Regular cardiac myocyte (primary cell): Measurements from ENCODE around the gene FGF2. TPM values are rescaled to one million over a fixed set of nuclear protein-coding genes. Genes with fewer than 3 reads are reported as not detected.

Experiments used
- total RNA-seq: library from RNA; depleted of rRNA; stranded (reverse); fragments of >200 nt; gene quantifications from 2 replicates; pipeline ENCODE4 v1.2.3, GENCODE V29; 2014

FGF2 gene
- 79.8 and 147 TPM in 2 replicates for total RNA-seq

DNA sequence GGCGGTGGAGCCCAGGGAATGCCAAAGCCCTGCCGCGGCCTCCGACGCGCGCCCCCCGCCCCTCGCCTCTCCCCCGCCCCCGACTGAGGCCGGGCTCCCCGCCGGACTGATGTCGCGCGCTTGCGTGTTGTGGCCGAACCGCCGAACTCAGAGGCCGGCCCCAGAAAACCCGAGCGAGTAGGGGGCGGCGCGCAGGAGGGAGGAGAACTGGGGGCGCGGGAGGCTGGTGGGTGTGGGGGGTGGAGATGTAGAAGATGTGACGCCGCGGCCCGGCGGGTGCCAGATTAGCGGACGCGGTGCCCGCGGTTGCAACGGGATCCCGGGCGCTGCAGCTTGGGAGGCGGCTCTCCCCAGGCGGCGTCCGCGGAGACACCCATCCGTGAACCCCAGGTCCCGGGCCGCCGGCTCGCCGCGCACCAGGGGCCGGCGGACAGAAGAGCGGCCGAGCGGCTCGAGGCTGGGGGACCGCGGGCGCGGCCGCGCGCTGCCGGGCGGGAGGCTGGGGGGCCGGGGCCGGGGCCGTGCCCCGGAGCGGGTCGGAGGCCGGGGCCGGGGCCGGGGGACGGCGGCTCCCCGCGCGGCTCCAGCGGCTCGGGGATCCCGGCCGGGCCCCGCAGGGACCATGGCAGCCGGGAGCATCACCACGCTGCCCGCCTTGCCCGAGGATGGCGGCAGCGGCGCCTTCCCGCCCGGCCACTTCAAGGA lies at the start of gene FGF2:
FGF2 (plus strand) TSS at position 279 of the 705 bp plus-strand sequence; CDS start at position 623, 344 bp downstream.

DNA sequence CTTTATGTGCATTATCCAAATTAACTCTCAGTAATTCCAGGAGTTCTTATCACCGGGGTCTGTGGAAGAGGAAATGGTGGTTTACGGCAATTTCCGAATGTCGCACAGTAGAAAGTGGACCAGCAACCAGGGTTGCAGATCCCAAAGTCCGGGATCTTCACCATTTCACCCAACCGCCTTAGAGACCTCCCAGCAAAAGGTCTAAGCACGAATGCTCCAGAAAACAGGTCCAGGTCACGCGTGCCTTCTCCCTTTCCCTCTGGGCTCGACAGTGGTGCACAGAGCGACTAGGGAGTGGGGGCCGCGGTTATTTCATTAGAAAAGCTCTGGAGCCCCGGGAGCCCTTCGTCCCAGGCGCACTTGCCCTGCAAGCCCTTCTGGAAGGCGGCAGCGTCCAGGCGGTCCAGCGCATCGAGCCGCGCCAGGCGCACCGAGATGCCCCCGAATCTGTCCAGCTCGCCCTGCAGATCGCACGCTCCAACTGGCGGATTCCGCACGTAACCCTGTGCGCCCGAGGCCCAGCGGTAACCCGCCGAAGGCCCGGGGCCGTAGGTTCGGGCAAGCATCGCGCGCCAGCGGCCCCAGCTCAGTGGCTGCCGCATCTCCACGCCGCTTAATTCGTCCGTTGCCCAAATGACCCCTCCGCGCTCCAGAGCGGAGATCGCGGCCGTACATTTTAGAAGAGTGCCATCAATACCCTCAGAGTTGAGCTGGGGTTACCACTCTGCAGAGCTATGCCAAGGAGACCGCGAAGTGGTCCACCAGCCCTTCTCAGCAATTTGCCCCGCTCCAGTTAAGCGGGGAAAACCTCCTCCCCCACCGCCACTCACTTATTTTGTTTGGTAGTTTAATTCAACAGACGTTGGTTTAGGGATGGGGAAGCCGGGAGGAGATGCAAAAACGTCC lies 95.6 kb downstream of the FGF2 start, which contains the start of gene NUDT6:
NUDT6 (minus strand) TSS at position 627 of the 906 bp plus-strand sequence; CDS start at position 602, 25 bp downstream.

Other genes starting within 250 kb of the FGF2 start
- gene IL21, start 205.8 kb upstream of the FGF2 start, total RNA-seq, result not detected in 2 replicates
- gene BBS12, start 94.1 kb upstream of the FGF2 start, total RNA-seq, result 4.6 and 7.6 TPM in 2 replicates
- 7.1 and 9.9 TPM in 2 replicates for gene NUDT6, start 95.8 kb downstream of the FGF2 start, total RNA-seq